ENCODE results near the gene TSC22D2.

GRCh38 chr3:150429767-150430671, 21.9 kb downstream of the TSC22D2 start:
- no peak for TF ChIP-seq CTCF (IDR thresholded peaks at IDR 0.05; ENCODE audit: extremely low read depth in 1 of 2, insufficient read depth in 1 of 2, low read depth in 1 of 2, low read length in 2 of 2)
- no peak for TF ChIP-seq POLR2A (IDR thresholded peaks at IDR 0.05; ENCODE audit: low read depth, low read length)
- no peak for TF ChIP-seq POLR2AphosphoS5 (IDR thresholded peaks at IDR 0.05; ENCODE audit: insufficient read depth, low read depth, low read length)
- TF ChIP-seq MYC (IDR thresholded peaks at IDR 0.05; ENCODE audit: low read depth, low read length), result no peak
- TF ChIP-seq JUN (IDR thresholded peaks at IDR 0.05; ENCODE audit: borderline replicate concordance, insufficient read depth, insufficient read length, low read depth), result no peak
- TF ChIP-seq FOS (IDR thresholded peaks at IDR 0.05; ENCODE audit: borderline replicate concordance, insufficient read depth, low read length), result no peak
- no peak for TF ChIP-seq EZH2 (IDR thresholded peaks at IDR 0.05; ENCODE audit: borderline replicate concordance, low read depth, low read length, severe bottlenecking)
- TF ChIP-seq MAX (IDR thresholded peaks at IDR 0.05; ENCODE audit: insufficient read depth, insufficient read length), result no peak
- no peak for TF ChIP-seq GATA2 (IDR thresholded peaks at IDR 0.05; ENCODE audit: insufficient read depth, insufficient read length, low read depth, low read length)

Measured in endothelial cell of umbilical vein (primary cell).